Endothelial cell of umbilical vein (primary cell): Measurements from ENCODE around the gene OR9A2. TPM values are rescaled to one million over a fixed set of nuclear protein-coding genes. Genes with fewer than 3 reads are reported as not detected.

Experiments
- BruUV-seq: library from RNA; stranded (reverse); fragments of 400-500 nt; replicated peaks from 2 replicates; lab custom pipeline; 2021; lab: Mats Ljungman, UMichigan
- CTCF ChIA-PET: fragments of 300-600, 350-600 bp; sonication (Branson Sonifier 250); formaldehyde crosslinking; loops from one replicate; lab custom pipeline; 2021; ENCODE audit warnings: antibody characterized with exemption, inconsistent platforms; lab: Charles Lee
- POLR2A ChIA-PET: fragments of 300-600, 350-600 bp; sonication (Branson Sonifier 250); formaldehyde crosslinking; loops from one replicate; lab custom pipeline; 2021; ENCODE audit warnings: antibody characterized with exemption, inconsistent platforms; lab: Charles Lee
- DNase-seq: peaks from one replicate; pipeline ENCODE4 v3.0.0-alpha.2; 2011; ENCODE audit warnings: low read depth, low spot score
- FAIRE-seq: peaks from 2 replicates; lab custom pipeline; 2011; peaks lifted over from hg19 to GRCh38; lab: Jason Lieb, UNC
- H2AFZ ChIP-seq: 2 replicates; pipeline ENCODE4 v1.6.0; 2012; ENCODE audit warnings: low read depth, low read length, control low read depth, inconsistent platforms
- H3K27ac ChIP-seq: 2 replicates; pipeline ENCODE4 v1.5.1; 2011; ENCODE audit warnings: low read depth, mild to moderate bottlenecking, control low read depth, low read length, moderate library complexity; ENCODE audit not compliant: insufficient read depth
- H3K27me3 ChIP-seq, 2 experiments: 2 replicates each; pipeline versions ENCODE4 v1.6.0 to v1.6.1; 2011; ENCODE audit warnings: low read length in 2 of 2, mixed read lengths in 1 of 2; ENCODE audit not compliant: control insufficient read depth in 2 of 2, insufficient read depth in 2 of 2
- H3K36me3 ChIP-seq, 2 experiments: 2 replicates in 1 of 2; 3 replicates in 1 of 2; pipeline ENCODE4 v1.5.1; 2011; ENCODE audit warnings: low read length in 2 of 2, mild to moderate bottlenecking in 1 of 2, moderate library complexity in 1 of 2; ENCODE audit not compliant: control insufficient read depth in 2 of 2, insufficient read depth in 2 of 2; ENCODE audit errors: extremely low read depth in 1 of 2
- H3K4me1 ChIP-seq: 3 replicates; pipeline ENCODE4 v1.5.1; 2011; ENCODE audit warnings: mild to moderate bottlenecking, low read length; ENCODE audit not compliant: control insufficient read depth, insufficient read depth; ENCODE audit errors: extremely low read depth
- H3K4me2 ChIP-seq: 2 replicates; pipeline ENCODE4 v1.6.1; 2011; ENCODE audit warnings: low read length, control low read depth, mixed read lengths; ENCODE audit not compliant: insufficient read depth
- H3K4me3 ChIP-seq, 3 experiments: fragments of 200-600 bp in 1 of 3; sonication (generic), shearing (Covaris generic) in 1 of 3; replicated peaks in 1 of 3; 2 replicates each; pipeline ENCODE4 v1.5.1; 2011 to 2016; ENCODE audit warnings: control low read depth in 3 of 3, low read length in 3 of 3, mild to moderate bottlenecking in 2 of 3, inconsistent platforms in 1 of 3, low read depth in 1 of 3, moderate library complexity in 1 of 3; ENCODE audit not compliant: insufficient read depth in 1 of 3
- H3K79me2 ChIP-seq: 2 replicates; pipeline ENCODE4 v1.6.0; 2012; ENCODE audit warnings: low read length, inconsistent platforms; ENCODE audit not compliant: control insufficient read depth, insufficient read depth
- H3K9ac ChIP-seq: replicated peaks from 2 replicates; pipeline ENCODE3; 2011; ENCODE audit warnings: low read length, control low read depth; ENCODE audit not compliant: insufficient read depth; ENCODE audit errors: extremely low read depth
- H3K9me1 ChIP-seq: replicated peaks from 3 replicates; pipeline ENCODE4 v1.6.0; 2011; ENCODE audit warnings: mild to moderate bottlenecking, low read length; ENCODE audit not compliant: control insufficient read depth, insufficient read depth; ENCODE audit errors: extremely low read depth
- H3K9me3 ChIP-seq: replicated peaks from 2 replicates; pipeline ENCODE4 v1.5.1; 2012; ENCODE audit warnings: low read length, inconsistent platforms; ENCODE audit not compliant: control insufficient read depth, insufficient read depth
- H4K20me1 ChIP-seq: replicated peaks from 2 replicates; pipeline ENCODE3; 2011; ENCODE audit warnings: mild to moderate bottlenecking, low read length; ENCODE audit not compliant: control insufficient read depth, insufficient read depth; ENCODE audit errors: extremely low read depth
- CTCF ChIP-seq, 2 donors: IDR thresholded peaks; 1 replicate in 1 of 2; 2 replicates in 1 of 2; pipeline ENCODE4 v1.5.1; 2011; ENCODE audit warnings: low read length in 2 of 2, mild to moderate bottlenecking in 2 of 2, moderate library complexity in 2 of 2, control low read depth in 1 of 2, inconsistent platforms in 1 of 2, low read depth in 1 of 2; ENCODE audit not compliant: insufficient read depth in 1 of 2; ENCODE audit errors: extremely low read depth in 1 of 2
- EZH2 ChIP-seq: IDR thresholded peaks from 2 replicates; pipeline ENCODE4 v1.6.1; 2012; ENCODE audit warnings: borderline replicate concordance, low read depth, mild to moderate bottlenecking, moderate library complexity, low read length, inconsistent platforms; ENCODE audit not compliant: severe bottlenecking
- FOS ChIP-seq: IDR thresholded peaks from 2 replicates; pipeline ENCODE4 v1.6.1; 2011; ENCODE audit warnings: mild to moderate bottlenecking, low read length, moderate library complexity, borderline replicate concordance; ENCODE audit not compliant: insufficient read depth
- GATA2 ChIP-seq: IDR thresholded peaks from 2 replicates; pipeline ENCODE4 v1.7.0; 2011; ENCODE audit warnings: low read depth, mild to moderate bottlenecking, moderate library complexity, mixed read lengths, low read length; ENCODE audit not compliant: insufficient read length, insufficient read depth
- JUN ChIP-seq: IDR thresholded peaks from 2 replicates; pipeline ENCODE4 v1.6.1; 2011; ENCODE audit warnings: borderline replicate concordance, low read depth; ENCODE audit not compliant: insufficient read length, insufficient read depth
- MYC ChIP-seq: IDR thresholded peaks from one replicate; pipeline ENCODE4 v1.6.1; 2011; ENCODE audit warnings: mild to moderate bottlenecking, low read depth, low read length
- POLR2A ChIP-seq: IDR thresholded peaks from 2 replicates; pipeline ENCODE4 v1.6.1; 2012; ENCODE audit warnings: low read depth, mild to moderate bottlenecking, control low read depth, low read length
- POLR2AphosphoS5 ChIP-seq: IDR thresholded peaks from 2 replicates; pipeline ENCODE4 v1.6.1; 2012; ENCODE audit warnings: low read depth, mild to moderate bottlenecking, control low read depth, low read length, moderate library complexity; ENCODE audit not compliant: insufficient read depth
- dilution Hi-C: fragments of 300-500 bp; cut with MboI; formaldehyde crosslinking; loops from one replicate; pipeline ENCODE4 v1.15.0; 2019; ENCODE audit warnings: low sequenced_read_pairs; ENCODE audit not compliant: extremely low pct_ligation_motif_present
- intact Hi-C: fragments of 100-400 bp; cut with micrococcal nuclease; formaldehyde crosslinking; loops from one replicate; pipeline ENCODE4 v1.10.0; 2022
- polyA plus RNA-seq, 4 experiments: library from polyadenylated mRNA; depleted of rRNA in 3 of 4; stranded (reverse) in 3 of 4; unstranded in 1 of 4; fragments of >200 nt; gene quantifications; 2 replicates each; pipeline versions ENCODE4 v1.2.1 to v1.2.3, GENCODE V29; 2011 to 2012; ENCODE audit warnings: missing spikeins in 1 of 4
- total RNA-seq: library from RNA; stranded (reverse); gene quantifications from 2 replicates; pipeline ENCODE4 v1.2.3, GENCODE V29; 2021
- TF ChIP-seq, protein P1 (sequence below): IDR thresholded peaks from 2 replicates; pipeline ENCODE4 v1.6.1; 2011; ENCODE audit not compliant: insufficient read depth, insufficient read length

Gene OR9A2
- total and polyA plus RNA-seq, 2 donors (not counting 3 experiments of a cell fraction or from before 2014, with no cell fraction given): not detected

- ChIA-PET POLR2A (no interaction called here), CTCF (interaction anchor here (2.9 kb wide), 1 partner anchor 166 kb away, joined by 10 read pairs; no protein-coding TSS in a partner anchor)
- Histone ChIP-seq H4K20me1 (no peaks in the 10 kb centered on the region), H3K79me2 (no peaks in the 10 kb centered on the region), H3K4me2 (no peak overlapping the region), H3K4me1 (no peaks in the 10 kb centered on the region), H2AFZ (no peak overlapping the region), H3K9me1 (no peaks in the 10 kb centered on the region), H3K9me3 (no peaks in the 10 kb centered on the region), H3K36me3 (no peaks in the 10 kb centered on the region), H3K27me3 (peaks cover 0 to 2% of the 10 kb centered on the region in 2 experiments), H3K4me3 (no peak overlapping the region), H3K9ac (no peak overlapping the region), H3K27ac (no peak overlapping the region)
- no TSS peak for BruUV-seq
- FAIRE-seq (no peak), DNase-seq (no peak)
- dilution Hi-C loops: no loop called here
- intact Hi-C loops: no loop called here
- TF ChIP-seq FOS: no peak
- TF ChIP-seq CTCF (IDR thresholded peaks at IDR 0.05; ENCODE audit: extremely low read depth in 1 of 2, insufficient read depth in 1 of 2, low read depth in 1 of 2, low read length in 2 of 2): no peak
- no peak for TF ChIP-seq MYC
- TF ChIP-seq, protein P1, sequence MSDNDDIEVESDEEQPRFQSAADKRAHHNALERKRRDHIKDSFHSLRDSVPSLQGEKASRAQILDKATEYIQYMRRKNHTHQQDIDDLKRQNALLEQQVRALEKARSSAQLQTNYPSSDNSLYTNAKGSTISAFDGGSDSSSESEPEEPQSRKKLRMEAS: no peak
- no peak for TF ChIP-seq EZH2
- no peak for TF ChIP-seq POLR2AphosphoS5
- TF ChIP-seq JUN: no peak
- TF ChIP-seq GATA2: no peak
- TF ChIP-seq POLR2A: no peak
These were observed 21.9 kb upstream of the OR9A2 start for GRCh38 chr7:143048827-143049226.
